GM23338 (cell line): ENCODE data around the gene NDEL1.

Experiments used
- EZH2 ChIP-seq: fragments of 200-600 bp; sonication (generic); IDR thresholded peaks from one replicate; pipeline ENCODE4 v1.8.0; 2017; ENCODE audit warnings: antibody characterized with exemption, mild to moderate bottlenecking, low read depth; ENCODE audit not compliant: unreplicated experiment
- REST ChIP-seq: IDR thresholded peaks from one replicate; pipeline ENCODE4 v1.6.1; 2018; ENCODE audit warnings: antibody characterized with exemption; ENCODE audit not compliant: unreplicated experiment
- TF ChIP-seq, protein P1 (sequence below), 2 experiments: fragments of 200-600 bp in 1 of 2; sonication (generic) in 1 of 2; conservative IDR thresholded peaks; 2 replicates each; pipeline versions ENCODE4 v1.5.1 to v1.6.1; 2016 to 2017; ENCODE audit warnings: antibody characterized with exemption in 2 of 2, low read depth in 2 of 2, mild to moderate bottlenecking in 2 of 2, moderate library complexity in 1 of 2

- TF ChIP-seq, protein P1, sequence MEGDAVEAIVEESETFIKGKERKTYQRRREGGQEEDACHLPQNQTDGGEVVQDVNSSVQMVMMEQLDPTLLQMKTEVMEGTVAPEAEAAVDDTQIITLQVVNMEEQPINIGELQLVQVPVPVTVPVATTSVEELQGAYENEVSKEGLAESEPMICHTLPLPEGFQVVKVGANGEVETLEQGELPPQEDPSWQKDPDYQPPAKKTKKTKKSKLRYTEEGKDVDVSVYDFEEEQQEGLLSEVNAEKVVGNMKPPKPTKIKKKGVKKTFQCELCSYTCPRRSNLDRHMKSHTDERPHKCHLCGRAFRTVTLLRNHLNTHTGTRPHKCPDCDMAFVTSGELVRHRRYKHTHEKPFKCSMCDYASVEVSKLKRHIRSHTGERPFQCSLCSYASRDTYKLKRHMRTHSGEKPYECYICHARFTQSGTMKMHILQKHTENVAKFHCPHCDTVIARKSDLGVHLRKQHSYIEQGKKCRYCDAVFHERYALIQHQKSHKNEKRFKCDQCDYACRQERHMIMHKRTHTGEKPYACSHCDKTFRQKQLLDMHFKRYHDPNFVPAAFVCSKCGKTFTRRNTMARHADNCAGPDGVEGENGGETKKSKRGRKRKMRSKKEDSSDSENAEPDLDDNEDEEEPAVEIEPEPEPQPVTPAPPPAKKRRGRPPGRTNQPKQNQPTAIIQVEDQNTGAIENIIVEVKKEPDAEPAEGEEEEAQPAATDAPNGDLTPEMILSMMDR (conservative IDR thresholded peaks at IDR 0.05; ENCODE audit: low read depth in 2 of 2) = no peak
- no peak for TF ChIP-seq REST
- no peak for TF ChIP-seq EZH2
Observed at GRCh38 chr17:8448310-8448709, 12.6 kb downstream of the NDEL1 start.
